Measurements from ENCODE around the gene ZBTB12.
"Not testable (repeated sequence)": the region's sequence is repeated elsewhere in the genome, so short reads cannot be mapped to it uniquely, and the experiment has no call there.

The ZBTB12 gene

GRCh38 chr6:31920811-31921210, 18.9 kb upstream of the ZBTB12 start:
- no peak for DNase-seq (ENCODE audit: low read depth, low spot score)

- no peak for DNase-seq (ENCODE audit: low read depth, low spot score)
Observed at GRCh38 chr6:31919624-31920303, 17.9 kb upstream of the ZBTB12 start.

GRCh38 chr6:31918069-31918720, 16.3 kb upstream of the ZBTB12 start:
- DNase-seq (ENCODE audit: low read depth, low spot score): no peak

- DNase-seq (ENCODE audit: low read depth, low spot score): no peak
Observed at GRCh38 chr6:31915756-31916155, 13.9 kb upstream of the ZBTB12 start.

- no peak for DNase-seq (ENCODE audit: low read depth, low spot score)
Observed at GRCh38 chr6:31915351-31915750, 13.5 kb upstream of the ZBTB12 start.

- DNase-seq (ENCODE audit: low read depth, low spot score): no peak
Observed at GRCh38 chr6:31911826-31912585, 10.1 kb upstream of the ZBTB12 start.

- DNase-seq (ENCODE audit: low read depth, low spot score): not testable (repeated sequence)
Observed at GRCh38 chr6:31909298-31909697, 7.4 kb upstream of the ZBTB12 start.

GRCh38 chr6:31908791-31909190, 6.9 kb upstream of the ZBTB12 start:
- no peak for DNase-seq (ENCODE audit: low read depth, low spot score)

GRCh38 chr6:31908255-31908654, 6.4 kb upstream of the ZBTB12 start:
- DNase-seq (ENCODE audit: low read depth, low spot score): not testable (repeated sequence)

GRCh38 chr6:31907158-31907813, 5.4 kb upstream of the ZBTB12 start:
- DNase-seq (ENCODE audit: low read depth, low spot score): peak; percentile 55

- not testable (repeated sequence) for DNase-seq (ENCODE audit: low read depth, low spot score)
Observed at GRCh38 chr6:31906727-31907126, 4.8 kb upstream of the ZBTB12 start.

GRCh38 chr6:31906122-31906521, 4.2 kb upstream of the ZBTB12 start:
- no peak for DNase-seq (ENCODE audit: low read depth, low spot score)

GRCh38 chr6:31905041-31905440, 3.2 kb upstream of the ZBTB12 start:
- no peak for DNase-seq (ENCODE audit: low read depth, low spot score)

GRCh38 chr6:31903957-31904356, 2.1 kb upstream of the ZBTB12 start:
- DNase-seq (ENCODE audit: low read depth, low spot score): no peak

- DNase-seq (ENCODE audit: low read depth, low spot score): peak; percentile 59
Observed at GRCh38 chr6:31901415-31901952, 402 bp downstream of the ZBTB12 start.

- peak; percentile 11 for DNase-seq (ENCODE audit: low read depth, low spot score)
Observed at GRCh38 chr6:31900917-31901414, 920 bp downstream of the ZBTB12 start.

GRCh38 chr6:31899882-31900722, 1.8 kb downstream of the ZBTB12 start:
- no peak for DNase-seq (ENCODE audit: low read depth, low spot score)

- DNase-seq (ENCODE audit: low read depth, low spot score): no peak
Observed at GRCh38 chr6:31899215-31899614, 2.7 kb downstream of the ZBTB12 start.

GRCh38 chr6:31898383-31899011, 3.4 kb downstream of the ZBTB12 start:
- DNase-seq (ENCODE audit: low read depth, low spot score): peak; percentile 54

Measured in astrocyte of the hippocampus (primary cell).